Activated T-helper 9 cell treated with anti-CD3 and anti-CD28 coated beads, Interleukin-2, amount 50 U/mL, for 16 hours (primary cell): Measurements from ENCODE around the gene CDK16.

Experiments
- DNase-seq: peaks from one replicate; pipeline ENCODE4 v3.0.0-alpha.2; 2020; ENCODE audit warnings: low read depth

CDK16 gene

DNA sequence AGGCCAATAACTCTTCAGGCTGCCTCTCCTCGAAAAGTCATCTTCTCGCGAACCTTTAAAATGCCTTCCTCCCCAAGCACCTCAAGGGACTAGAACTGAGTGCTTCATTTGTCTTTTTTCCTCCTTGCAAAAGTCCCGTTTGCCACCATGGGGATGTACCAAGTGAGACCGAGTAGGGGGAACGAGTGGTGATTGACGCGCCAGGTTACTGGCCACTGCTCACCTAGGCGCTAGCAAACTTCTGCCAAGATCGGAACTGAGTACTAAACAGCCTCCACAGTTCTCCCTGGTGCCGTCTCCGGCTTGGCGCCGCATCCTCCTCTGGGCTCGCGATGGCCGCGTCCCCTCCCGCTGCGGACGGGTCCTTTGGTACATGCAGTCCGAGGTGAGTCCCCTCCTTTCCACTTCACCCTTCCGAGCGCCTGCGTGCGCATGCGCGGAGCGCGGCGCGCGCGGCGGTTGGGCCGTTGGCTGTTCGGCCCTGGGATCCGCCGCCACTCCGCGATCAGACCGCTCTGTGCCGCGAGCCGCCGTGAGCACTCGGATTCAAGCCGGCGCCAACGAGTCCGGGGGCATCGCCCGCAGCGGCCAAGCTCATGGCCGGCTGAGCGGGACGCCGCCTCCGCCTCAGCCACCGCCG lies at the start of gene CDK16:
TSS of gene CDK16 (plus strand) at position 402 of the 640 bp plus-strand sequence. CDS start 4,877 bp downstream, outside the sequence.
- DNase-seq = peak; percentile 75

DNA sequence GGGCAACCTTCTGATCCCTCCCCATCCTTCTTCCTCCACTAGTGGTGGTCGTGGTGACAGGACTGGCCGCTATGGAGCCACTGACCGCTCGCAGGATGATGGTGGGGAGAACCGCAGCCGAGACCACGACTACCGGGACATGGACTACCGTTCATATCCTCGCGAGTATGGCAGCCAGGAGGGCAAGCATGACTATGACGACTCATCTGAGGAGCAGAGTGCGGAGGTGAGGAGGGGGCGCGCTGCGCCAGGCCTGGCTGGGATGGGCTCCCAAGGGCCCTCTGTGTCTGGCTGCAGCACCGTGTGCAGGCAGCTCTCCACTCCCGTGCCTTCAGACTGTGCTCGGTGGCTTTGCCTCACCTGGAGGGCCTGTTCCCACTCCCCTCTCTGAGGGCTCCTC lies 49.2 kb upstream of the CDK16 start:
- DNase-seq = no peak

DNA sequence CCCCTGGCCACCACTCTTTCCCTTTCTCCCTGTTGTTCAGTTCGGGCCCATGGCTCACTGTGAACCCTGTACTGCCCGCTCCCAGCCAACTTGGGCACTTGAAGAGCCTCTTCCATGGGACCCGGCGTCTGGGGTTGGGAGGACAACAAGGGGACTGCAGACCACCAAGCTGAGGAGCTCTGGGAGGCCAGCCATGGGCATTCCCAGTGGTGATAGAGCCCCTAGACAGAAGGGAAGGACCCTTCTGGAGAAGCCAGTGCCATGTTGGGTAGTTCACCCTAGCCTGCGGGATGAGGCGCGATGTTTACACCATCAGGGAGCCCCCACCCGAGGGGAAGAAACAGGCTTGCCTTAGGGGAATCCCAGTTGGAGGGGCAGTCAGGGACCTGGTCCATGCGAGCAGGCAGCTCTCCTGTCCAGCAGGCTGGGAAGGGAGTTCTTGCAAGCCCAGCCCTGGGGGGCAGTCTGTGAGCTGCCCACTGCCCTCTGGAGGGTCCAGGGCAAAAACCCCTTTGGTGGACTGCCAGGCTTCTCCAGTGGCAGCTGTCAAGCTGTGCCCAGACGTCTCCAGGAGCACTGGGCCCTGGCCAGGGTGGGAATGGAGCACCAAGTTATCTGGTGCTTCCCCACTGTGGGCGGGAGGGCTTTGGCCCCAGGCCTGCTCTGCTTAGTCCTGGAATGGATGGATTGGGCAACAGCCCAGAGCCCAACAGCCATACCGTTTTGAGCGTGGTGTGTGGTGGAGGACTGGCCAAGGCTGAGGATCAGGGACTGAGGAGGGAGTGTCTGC lies 48.6 kb upstream of the CDK16 start:
- DNase-seq = no peak

DNA sequence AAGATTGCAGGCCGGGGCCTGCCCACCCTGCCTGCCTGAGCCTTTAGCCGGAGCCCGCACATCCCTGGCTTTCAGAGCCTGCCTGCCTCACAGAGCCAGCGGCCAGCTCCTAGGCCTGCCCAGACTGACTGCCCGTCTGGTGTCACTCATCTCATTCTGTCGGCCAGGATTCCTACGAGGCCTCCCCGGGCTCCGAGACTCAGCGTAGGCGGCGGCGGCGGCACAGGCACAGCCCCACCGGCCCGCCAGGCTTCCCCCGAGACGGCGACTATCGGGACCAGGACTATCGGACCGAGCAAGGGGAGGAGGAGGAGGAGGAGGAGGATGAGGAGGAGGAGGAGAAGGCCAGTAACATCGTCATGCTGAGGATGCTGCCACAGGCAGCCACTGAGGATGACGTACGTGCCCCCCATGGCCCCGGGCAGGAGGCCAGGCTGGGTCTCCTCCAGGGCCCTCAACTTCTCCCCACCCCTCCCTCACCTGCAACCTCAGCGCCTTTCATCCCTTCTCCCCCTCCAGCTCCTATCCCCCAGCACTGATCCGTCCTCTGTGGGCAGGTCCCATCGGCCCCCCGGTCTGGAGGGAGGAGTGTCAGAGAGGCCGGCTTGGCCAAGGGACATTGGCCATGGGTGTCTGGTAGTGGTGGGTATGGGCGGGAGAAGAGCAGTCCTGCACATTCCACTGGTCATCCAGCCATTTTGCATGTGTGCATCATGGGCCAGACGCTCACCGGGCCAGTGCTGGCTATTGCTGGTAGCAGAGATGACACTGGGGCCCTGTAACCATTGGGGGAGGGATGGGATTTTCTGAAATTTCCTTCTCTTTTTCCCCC lies 47.4 kb upstream of the CDK16 start:
- no peak for DNase-seq

DNA sequence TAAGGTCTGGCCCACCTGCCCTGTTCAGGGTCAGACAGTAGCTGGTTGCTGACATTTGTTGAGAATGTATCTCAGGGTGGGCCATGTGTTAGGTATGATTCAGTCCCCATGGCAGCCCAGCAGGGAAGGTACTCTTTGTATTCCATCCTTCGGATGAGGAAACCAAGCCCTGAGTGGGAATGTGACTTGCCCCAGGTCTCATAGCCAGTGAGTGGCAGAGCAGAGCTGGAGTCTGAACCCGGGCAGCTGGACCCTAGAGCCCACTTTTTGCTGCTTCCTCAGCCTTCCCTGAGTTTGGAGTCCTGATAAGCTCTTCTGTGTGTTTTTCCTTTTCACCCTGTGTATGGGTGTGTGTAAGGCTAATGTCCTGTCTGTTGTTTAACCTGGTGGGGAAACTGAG lies 46.5 kb upstream of the CDK16 start:
- no peak for DNase-seq

DNA sequence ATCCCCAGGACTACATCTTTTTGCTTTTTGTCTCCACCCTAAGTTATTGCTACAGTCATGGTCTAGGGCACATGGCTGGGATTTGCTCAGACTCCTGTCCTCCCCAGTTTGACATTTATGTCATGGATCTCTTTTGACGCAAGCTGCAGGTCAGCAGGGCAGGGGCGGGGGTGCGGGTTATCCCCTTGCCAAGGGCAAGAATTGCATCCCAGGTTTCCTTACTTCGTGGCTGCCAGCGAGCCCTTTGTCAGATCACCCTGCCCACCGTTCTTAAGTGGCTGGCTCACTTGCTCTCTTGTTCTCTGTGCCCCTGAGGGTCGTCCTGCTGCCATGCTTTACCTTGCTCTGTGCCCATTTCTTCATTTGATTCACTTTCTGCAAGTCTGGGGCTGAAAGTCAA lies 45.9 kb upstream of the CDK16 start:
- DNase-seq = no peak

DNA sequence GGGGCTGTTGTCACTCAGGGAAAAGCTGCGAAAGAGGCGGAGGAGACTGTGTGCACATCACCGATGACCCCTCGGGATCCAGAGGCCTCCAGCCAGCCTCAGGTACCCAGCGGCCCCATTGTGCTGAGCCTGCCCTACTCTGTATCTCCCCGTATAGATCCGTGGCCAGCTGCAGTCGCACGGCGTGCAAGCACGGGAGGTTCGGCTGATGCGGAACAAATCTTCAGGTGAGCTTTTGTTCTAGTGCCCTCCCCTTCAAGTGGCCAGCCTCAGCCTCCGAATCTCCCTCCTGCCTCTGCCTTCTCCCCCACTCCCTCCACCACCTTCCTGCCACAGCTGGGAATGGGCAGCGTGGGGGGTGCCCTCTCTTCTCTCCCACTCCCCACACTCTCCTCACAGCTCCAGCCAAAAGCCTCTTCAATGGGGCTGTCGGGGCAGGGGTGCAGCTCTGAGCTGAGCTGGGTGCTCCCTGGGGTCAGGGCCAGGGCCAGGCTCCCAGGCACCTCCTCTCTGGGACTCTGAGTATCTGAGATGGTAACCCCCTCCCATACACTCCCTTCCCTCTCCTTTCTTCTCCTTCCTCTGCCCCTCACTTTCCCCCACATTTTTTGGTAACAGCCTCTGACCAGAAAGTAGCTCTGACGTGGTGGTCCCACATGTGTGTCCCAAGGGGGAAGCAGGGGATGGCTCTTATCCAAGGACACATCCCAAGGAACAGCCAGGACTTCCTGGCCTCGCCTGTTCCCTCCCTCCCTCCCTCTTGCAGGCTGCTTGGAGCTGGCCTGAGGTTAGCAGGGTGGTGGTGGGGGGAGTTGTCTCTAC lies 45.3 kb upstream of the CDK16 start:
- no peak for DNase-seq

DNA sequence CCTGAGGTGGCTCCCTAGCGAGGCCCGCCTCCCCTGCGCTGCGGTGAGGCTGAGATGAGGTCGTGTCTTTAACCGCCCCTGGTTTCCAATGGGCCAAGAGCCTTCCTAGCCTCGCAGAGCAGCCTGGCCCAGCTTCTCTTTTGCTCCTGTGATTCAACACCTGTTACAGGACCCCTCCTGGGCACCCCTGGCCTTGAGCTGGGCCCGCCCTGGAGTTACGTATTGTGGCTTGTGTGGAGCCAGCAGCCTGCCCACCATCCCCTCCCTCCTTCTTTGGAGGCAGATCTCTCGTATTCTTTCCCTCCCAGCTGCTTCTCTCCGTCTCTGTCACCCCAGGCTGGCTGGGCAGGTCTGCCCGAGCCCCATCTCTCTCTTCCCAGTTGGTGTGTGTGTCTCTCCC lies 44.1 kb upstream of the CDK16 start:
- no peak for DNase-seq

DNA sequence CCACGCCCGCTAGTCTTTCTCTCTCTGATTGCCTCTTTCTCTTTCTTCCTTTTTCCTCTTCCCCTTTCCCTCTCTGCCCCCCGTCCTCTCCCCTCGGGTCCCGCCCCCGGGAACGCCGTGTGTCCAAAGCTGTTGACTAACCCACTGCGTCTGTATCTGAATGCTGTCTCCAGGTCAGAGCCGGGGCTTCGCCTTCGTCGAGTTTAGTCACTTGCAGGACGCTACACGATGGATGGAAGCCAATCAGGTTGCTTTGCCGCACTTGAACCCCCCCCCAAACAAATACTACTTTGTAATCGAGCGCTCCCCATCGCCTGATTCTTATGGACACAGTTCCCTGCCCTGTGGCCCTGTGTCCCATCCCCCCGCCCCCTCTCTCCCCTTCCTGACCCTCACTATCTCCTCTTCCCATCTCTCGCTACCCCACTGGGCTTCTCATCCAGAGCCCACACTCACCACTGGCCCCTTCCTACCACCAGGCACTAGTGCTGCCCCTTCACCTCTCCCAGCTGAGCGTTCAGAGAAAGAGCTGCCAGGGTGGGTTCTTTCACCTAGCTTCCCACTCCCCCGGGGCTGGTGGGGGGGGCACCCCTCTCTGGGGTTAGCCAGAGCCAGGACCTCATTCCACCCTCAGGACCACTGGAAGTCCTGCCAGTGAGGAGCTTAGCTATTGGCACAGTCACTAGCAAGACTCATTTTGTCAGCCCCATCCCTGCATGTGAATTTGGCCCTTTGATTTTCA lies 43.5 kb upstream of the CDK16 start:
- no peak for DNase-seq

DNA sequence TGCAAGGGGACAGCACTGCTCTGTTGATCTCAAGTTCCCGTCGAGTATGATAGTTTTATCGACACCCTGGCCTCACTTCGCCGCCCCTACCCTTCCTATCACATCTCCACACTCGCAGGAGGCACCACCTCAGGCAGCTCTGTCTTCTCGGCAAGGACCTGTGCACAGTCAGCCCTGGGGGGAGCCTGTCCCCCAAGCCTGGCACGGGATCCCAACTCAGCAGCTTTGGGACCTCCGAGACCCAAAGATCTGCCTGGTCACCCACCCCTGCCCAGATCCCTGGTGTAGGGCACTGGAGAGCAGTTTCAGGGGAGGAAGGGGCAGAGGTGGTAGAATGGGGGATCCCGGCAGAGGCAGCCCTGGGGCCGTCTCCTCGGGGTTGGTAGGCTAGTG lies 42.9 kb upstream of the CDK16 start:
- DNase-seq = no peak

DNA sequence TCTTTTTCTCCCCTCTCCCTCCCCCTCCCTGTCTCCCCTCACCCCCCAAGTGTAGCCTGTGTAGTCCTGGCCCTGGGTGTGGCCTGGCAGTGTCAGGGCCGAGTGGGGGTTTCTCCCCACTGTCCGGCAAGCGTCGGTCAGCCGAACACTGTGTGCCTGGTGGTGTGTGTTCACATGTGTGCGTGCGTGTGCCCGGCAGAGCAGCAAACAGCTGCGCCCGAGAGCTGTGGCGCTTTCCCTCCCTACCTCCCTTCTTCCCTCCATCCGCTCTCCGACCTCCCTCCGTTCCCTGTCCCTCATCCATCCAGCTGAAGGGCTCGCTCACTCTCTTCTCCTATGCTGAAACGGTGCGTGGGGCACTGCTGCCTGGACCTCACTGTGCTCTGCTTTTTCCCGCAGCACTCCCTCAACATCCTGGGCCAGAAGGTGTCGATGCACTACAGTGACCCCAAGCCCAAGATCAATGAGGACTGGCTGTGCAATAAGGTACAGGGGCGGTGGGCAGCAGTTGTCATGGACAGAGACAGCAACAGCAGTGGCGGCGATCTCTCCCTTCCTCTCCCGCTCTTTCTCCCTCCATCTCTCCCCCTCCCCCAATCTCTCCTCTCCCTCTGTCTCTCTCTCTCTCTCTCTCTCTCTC lies 42.3 kb upstream of the CDK16 start:
- DNase-seq = no peak

DNA sequence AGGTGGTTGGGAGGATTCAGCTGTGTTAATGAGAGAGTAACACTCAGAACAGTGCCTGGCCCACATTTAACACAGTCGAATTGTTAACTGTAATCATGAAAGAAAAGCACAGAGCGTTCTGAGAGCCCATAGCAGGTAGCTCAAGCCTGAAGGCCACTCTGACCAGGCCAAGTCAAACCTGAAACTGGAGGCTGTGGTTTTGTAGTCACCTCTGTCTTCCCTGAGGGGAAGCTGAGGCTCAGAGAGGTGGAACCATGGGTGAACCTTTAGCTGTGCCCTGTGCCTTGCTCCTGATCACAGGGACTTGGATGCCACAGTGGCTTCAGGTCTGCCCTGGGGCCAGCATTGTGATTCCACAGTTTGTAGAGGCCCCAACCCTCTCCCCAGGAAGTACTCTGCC lies 41.4 kb upstream of the CDK16 start:
- DNase-seq = no peak

DNA sequence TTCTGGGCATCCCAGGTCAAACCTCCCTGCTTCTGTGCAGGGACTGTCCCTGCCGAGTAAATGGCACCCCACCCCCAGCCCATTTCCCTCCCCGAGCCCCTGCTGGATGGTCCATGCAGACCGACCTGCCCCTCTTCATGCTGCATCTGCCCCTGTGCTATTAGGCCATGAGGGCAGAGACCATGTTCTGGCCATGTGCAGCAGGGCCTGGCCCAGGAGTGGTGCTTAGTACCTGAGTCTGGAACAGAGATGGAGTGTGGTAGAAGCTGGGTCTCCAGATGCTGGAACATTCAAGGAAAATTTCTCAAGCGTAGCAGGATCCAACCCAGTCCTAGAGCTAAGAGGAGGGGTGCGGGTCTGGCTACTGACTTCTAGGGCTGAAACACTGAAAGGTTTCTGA lies 40.1 kb upstream of the CDK16 start:
- DNase-seq = no peak

DNA sequence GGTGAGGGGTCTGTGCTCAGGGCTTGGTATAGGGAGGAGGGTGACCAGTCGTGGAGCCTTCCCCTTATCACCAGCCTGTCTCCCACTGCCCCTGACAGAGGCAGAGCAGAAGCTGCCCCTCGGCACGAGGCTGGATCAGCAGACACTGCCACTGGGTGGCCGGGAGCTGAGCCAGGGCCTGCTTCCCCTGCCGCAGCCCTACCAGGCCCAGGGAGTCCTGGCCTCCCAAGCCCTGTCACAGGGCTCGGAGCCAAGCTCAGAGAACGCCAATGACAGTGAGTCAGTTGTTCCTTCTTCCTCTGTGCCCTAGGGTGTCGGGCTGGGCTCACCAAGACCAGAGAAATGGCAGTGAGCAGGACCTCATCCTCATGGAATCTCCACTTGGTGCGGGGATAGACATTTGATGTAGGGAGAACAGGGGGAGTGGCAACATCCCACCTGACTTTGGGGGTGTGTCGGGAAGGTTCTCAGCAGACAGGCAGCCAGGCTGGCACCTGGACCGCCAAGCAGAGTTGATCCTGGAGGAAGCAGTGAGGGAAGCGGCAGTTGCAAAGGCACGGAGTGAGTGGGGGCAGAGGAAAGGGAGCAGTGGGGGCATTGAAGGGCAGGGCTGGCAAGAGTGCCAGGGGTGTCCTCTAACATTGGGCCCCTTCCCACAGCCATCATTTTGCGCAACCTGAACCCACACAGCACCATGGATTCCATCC lies 39.1 kb upstream of the CDK16 start:
- no peak for DNase-seq

DNA sequence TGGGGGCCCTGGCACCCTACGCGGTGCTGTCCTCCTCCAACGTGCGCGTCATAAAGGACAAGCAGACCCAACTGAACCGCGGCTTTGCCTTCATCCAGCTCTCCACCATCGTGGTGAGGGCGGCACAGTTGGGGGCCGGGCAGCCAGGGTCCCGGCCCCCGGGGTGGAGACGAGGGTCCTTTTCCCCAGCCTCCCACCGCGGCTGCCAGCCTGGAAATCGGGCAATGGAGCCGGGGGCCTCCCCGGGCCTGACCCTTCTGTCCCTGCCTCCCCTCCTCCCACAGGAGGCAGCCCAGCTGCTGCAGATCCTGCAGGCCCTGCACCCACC lies 38.6 kb upstream of the CDK16 start:
- no peak for DNase-seq

DNA sequence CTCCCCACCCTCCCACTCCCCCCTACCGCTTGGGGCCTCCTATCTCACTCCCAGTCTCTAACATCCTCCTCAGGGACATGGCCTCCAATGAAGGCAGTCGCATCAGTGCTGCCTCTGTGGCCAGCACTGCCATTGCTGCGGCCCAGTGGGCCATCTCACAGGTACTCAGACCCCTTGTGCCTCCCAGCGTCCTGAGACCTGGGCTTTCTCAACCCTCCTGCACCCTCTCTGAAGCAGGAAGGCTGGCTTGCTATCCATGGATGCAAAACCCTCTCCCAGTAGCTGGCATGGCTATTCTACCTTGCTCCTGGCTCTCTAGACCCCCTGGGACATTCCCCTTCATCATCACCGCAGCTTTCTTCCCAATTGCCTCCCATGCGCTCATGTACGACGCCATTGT lies 38.1 kb upstream of the CDK16 start:
- DNase-seq = no peak

DNA sequence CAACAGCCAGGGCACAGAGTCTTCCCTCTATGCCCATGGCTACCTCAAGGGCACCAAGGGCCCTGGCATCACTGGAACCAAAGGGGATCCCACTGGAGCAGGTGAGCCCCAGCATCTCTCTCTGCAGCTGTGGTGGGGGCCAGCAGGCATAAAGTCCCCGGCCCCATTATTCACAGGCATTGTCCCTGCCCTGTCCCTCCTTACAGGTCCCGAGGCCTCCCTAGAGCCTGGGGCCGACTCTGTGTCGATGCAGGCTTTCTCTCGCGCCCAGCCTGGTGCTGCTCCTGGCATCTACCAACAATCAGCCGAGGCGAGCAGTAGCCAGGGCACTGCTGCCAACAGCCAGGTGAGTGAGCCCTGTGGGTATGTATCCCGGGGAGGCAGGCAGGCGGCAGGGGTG lies 37.2 kb upstream of the CDK16 start:
- DNase-seq = no peak

DNA sequence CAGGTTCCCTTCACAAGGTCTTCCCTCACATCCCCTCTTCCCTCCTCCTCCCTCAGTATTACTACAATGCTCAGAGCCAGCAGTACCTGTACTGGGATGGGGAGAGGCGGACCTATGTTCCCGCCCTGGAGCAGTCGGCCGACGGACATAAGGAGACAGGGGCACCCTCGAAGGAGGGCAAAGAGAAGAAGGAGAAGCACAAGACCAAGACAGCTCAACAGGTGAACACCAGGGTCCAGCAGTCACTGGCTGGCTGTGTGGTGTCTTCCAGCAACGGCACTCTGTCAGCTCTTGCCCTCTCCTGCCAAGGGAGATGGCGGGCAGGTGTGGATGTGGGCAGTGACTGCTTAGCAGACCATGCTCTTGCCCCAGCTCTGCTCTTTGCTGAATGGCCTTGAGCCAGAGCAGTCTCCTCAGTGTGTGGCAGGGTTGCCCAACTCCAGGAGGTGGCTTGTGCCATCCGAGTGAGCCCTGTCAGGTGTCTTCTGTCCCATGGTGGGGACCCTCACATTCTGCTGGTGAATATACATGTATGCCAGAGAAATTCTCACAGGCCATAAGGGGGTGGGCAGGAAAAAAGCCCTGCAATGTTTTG lies 36.3 kb upstream of the CDK16 start:
- DNase-seq = no peak

DNA sequence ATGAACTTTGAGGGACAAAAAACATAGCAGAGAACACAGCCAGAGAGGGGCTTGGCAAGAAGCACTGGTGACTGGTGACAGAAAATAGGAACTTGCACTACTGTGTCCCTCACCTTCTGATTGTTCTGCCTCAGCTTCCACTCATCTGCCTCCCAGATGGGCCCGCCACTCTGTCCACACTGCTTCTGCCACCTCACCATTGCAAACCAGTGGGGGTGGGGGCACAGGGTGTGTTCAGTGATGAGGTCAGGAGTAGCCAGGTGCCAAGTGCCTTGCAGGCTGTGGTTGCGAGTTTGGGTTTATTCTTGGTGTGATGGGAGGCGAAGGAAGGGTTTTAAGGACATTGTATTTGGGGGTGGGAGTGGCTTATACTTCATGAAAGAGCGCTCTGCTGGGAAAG lies 34.0 kb upstream of the CDK16 start:
- DNase-seq = no peak

DNA sequence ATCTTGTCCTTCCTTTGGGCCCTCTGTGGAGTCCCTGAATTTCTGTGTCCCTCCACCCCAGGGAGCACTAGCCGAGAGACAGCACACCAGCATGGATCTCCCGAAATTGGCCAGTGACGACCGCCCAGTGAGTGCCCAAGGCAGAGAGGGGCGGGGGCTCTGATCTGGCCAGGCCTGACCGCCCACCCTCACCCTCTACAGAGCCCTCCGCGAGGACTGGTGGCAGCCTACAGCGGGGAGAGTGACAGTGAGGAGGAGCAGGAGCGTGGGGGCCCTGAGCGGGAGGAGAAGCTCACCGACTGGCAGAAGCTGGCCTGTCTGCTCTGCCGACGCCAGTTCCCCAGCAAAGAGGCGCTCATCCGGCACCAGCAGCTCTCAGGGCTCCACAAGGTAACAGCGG lies 33.2 kb upstream of the CDK16 start:
- no peak for DNase-seq
